Liver (tissue), 9 donors: ENCODE results near the gene OSGEP. TPM values are rescaled to one million over a fixed set of nuclear protein-coding genes. Genes with fewer than 3 reads are reported as not detected.

Source experiments
- DNase-seq: peaks from one replicate; pipeline ENCODE4 v3.0.0-alpha.2; 2017; ENCODE audit warnings: low spot score
- H3K27ac ChIP-seq, 2 donors: one replicate each; pipeline ENCODE4 v1.7.0; 2013; ENCODE audit warnings: inconsistent platforms in 2 of 2, low read length in 2 of 2, control low read depth in 1 of 2, low read depth in 1 of 2, mild to moderate bottlenecking in 1 of 2
- H3K27me3 ChIP-seq, 4 donors: one replicate each; pipeline versions ENCODE4 v1.6.1 to v1.7.0; 2013; ENCODE audit warnings: low read length in 3 of 4, inconsistent platforms in 1 of 4, mild to moderate bottlenecking in 1 of 4, moderate library complexity in 1 of 4; ENCODE audit not compliant: control insufficient read depth in 4 of 4, insufficient read depth in 4 of 4
- H3K36me3 ChIP-seq, 4 donors: one replicate each; pipeline versions ENCODE4 v1.6.1 to v1.7.0; 2013; ENCODE audit warnings: low read length in 3 of 4, mild to moderate bottlenecking in 3 of 4, low read depth in 1 of 4, moderate library complexity in 1 of 4; ENCODE audit not compliant: control insufficient read depth in 4 of 4, insufficient read depth in 3 of 4
- H3K4me1 ChIP-seq, 4 donors: one replicate each; pipeline versions ENCODE4 v1.6.1 to v1.7.0; 2013; ENCODE audit warnings: low read length in 3 of 4, mild to moderate bottlenecking in 3 of 4, moderate library complexity in 1 of 4; ENCODE audit not compliant: control insufficient read depth in 4 of 4, insufficient read depth in 4 of 4
- H3K4me3 ChIP-seq, 3 donors: one replicate each; pipeline versions ENCODE4 v1.6.1 to v1.7.0; 2013; ENCODE audit warnings: low read length in 3 of 3, control low read depth in 1 of 3, low read depth in 1 of 3, mild to moderate bottlenecking in 1 of 3
- H3K9ac ChIP-seq, 2 donors: one replicate each; pipeline ENCODE4 v1.7.0; 2013; ENCODE audit warnings: low read length in 2 of 2, mild to moderate bottlenecking in 2 of 2, moderate library complexity in 2 of 2, control low read depth in 1 of 2, low read depth in 1 of 2
- H3K9me3 ChIP-seq, 4 donors: one replicate each; pipeline versions ENCODE4 v1.6.1 to v1.7.0; 2013; ENCODE audit warnings: low read length in 3 of 4; ENCODE audit not compliant: control insufficient read depth in 4 of 4
- ATF3 ChIP-seq: IDR thresholded peaks from 2 replicates; pipeline ENCODE4 v1.6.1; 2016; ENCODE audit warnings: antibody characterized with exemption
- CTCF ChIP-seq: fragments of 150-350 bp; IDR thresholded peaks from 2 replicates; pipeline ENCODE4 v1.5.1; 2017; ENCODE audit warnings: improper control_type of control experiment, low read depth, low read length; ENCODE audit not compliant: missing input control
- EGR1 ChIP-seq, 2 donors: IDR thresholded peaks; 2 replicates each; pipeline ENCODE4 v1.6.1; 2016 to 2018; ENCODE audit warnings: antibody characterized with exemption in 2 of 2, low read depth in 2 of 2
- FOXA1 ChIP-seq: IDR thresholded peaks from 2 replicates; pipeline ENCODE4 v1.6.1; 2016; ENCODE audit warnings: antibody characterized with exemption
- HNF4A ChIP-seq, 2 donors: conservative IDR thresholded peaks; 2 replicates each; pipeline ENCODE4 v1.6.1; 2016; ENCODE audit warnings: antibody characterized with exemption in 2 of 2, mild to moderate bottlenecking in 2 of 2
- HNF4G ChIP-seq: IDR thresholded peaks from 2 replicates; pipeline ENCODE4 v1.6.1; 2016; ENCODE audit warnings: antibody characterized with exemption
- MAX ChIP-seq: IDR thresholded peaks from 2 replicates; pipeline ENCODE4 v1.6.1; 2016; ENCODE audit warnings: antibody characterized with exemption
- RAD21 ChIP-seq, 2 donors: IDR thresholded peaks; 2 replicates each; pipeline ENCODE4 v1.6.1; 2016; ENCODE audit warnings: antibody characterized with exemption in 2 of 2, mild to moderate bottlenecking in 2 of 2
- REST ChIP-seq: IDR thresholded peaks from 2 replicates; pipeline ENCODE4 v1.6.1; 2016; ENCODE audit warnings: antibody characterized with exemption, mild to moderate bottlenecking
- RXRA ChIP-seq, 2 donors: IDR thresholded peaks; 2 replicates each; pipeline ENCODE4 v1.6.1; 2017 to 2018; ENCODE audit warnings: antibody characterized with exemption in 2 of 2, mild to moderate bottlenecking in 1 of 2
- TAF1 ChIP-seq: conservative IDR thresholded peaks from 2 replicates; pipeline ENCODE4 v1.6.1; 2016; ENCODE audit warnings: antibody characterized with exemption, mild to moderate bottlenecking
- YY1 ChIP-seq: IDR thresholded peaks from 2 replicates; pipeline ENCODE4 v1.6.1; 2016; ENCODE audit warnings: antibody characterized with exemption, mild to moderate bottlenecking
- WGBS: extraction: QIAGEN DNeasy Blood & Tissue Kit; methylation state at CpG from one replicate; pipeline ENCODE4 v1.1.7; 2013; 5-methylcytosine and 5-hydroxymethylcytosine counted together
- polyA plus RNA-seq, 2 donors: library from polyadenylated mRNA; stranded (reverse) in 1 of 2; unstranded in 1 of 2; fragments of 200-250 nt in 1 of 2; fragments of >200 nt in 1 of 2; fragmentation: Nextera tagmentation in 1 of 2; extraction: Ambion mirVana in 1 of 2; gene quantifications; one replicate each; pipeline versions ENCODE4 v1.2.1 to v1.2.3, GENCODE V29; 2013 to 2015
- total RNA-seq, 2 donors: library from RNA; depleted of rRNA; stranded (reverse); fragments of >200 nt; gene quantifications; one replicate each; pipeline ENCODE4 v1.2.3, GENCODE V29; 2014
- TF ChIP-seq, protein P1 (sequence below): IDR thresholded peaks from 2 replicates; pipeline ENCODE4 v1.6.1; 2016; ENCODE audit warnings: antibody characterized with exemption
- donor health status: healthy.
- donor health status: healthy.
- donor health status: healthy.
- donor health status: healthy.
- donor health status: healthy.

Gene OSGEP
- total and polyA plus RNA-seq, 4 donors = 18.1 to 39.0 (median 24.8) TPM

DNA sequence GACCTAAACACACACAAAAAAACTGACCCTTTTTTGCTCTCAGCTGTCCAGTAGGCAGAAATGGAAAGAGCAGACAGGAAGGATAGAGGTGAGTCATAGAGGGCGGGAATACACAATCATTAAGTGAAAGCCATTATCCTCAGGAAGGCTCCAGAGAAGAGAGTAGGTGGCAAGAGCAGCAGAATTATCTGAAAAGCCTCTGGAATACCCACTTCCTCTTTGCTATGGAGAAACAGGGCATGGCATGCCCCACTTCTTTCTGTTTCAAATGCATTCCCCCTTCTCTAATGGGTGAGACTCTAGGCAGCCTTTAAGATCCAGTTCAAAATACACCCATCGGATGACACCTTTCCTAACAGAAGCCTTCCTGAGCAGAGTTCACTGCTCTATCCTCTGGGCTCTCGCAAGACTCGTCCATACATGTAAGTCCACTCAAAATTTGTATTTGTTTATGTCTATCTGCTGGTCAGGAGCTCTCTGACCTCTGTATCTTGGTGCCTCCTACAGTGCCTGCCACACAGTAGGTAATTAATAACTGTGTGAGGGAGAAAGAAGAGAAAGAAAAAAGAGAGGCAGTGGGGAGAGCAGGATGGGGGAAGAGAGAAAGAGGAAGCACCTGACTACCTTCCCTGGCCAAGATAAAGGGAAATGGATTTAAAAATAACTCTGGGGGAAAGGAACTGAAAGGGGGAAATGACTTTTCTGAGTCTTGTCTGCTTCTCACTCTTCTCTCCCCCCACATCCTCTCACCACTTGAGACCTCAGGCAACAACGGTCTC lies 27.2 kb downstream of the OSGEP start:
- no peak for DNase-seq
- Histone ChIP-seq H3K9me3 (no peaks in the 10 kb centered on the region), H3K27me3 (no peaks in the 10 kb centered on the region), H3K9ac (no peak overlapping the region), H3K4me1 (peaks cover 0 to 7% (median 0%) of the 10 kb centered on the region in 4 donors), H3K27ac (peak overlapping the region; percentile 2 to 31), H3K36me3 (no peaks in the 10 kb centered on the region), H3K4me3 (no peak overlapping the region)
- WGBS = 54% methylated on average over 5 of the region's 5 CpGs
- no peak for TF ChIP-seq RAD21 (IDR thresholded peaks at IDR 0.05)
- no peak for TF ChIP-seq EGR1 (IDR thresholded peaks at IDR 0.05; ENCODE audit: low read depth in 2 of 2)

DNA sequence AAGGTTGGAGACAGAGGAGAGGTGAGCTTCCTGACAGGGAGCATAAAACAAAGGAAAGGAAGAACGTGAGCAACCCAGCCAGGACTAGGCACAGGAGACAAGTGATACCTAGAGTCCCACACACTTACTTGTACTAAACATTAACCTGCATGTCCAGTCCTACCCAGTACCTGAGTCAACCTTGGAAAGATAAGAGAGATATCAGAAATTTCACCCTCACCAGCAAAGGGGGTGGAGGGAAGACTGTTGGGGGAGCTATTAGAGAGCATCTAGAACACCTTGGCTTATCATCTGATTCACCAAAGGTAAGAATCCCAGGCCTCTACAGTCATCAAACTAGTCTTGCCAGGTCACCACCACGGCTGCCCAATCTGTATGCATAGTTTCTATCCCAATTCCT lies 29.8 kb downstream of the OSGEP start:
- Histone ChIP-seq H3K27ac (no peak overlapping the region), H3K9me3 (no peaks in the 10 kb centered on the region), H3K4me1 (peaks cover 0 to 3% (median 0%) of the 10 kb centered on the region in 4 donors), H3K4me3 (no peak overlapping the region), H3K9ac (no peak overlapping the region), H3K27me3 (no peaks in the 10 kb centered on the region), H3K36me3 (no peaks in the 10 kb centered on the region)
- 30% methylated on average over 2 of the region's 2 CpGs for WGBS
- DNase-seq = no peak
- no peak for TF ChIP-seq HNF4A (conservative IDR thresholded peaks at IDR 0.05)
- no peak for TF ChIP-seq FOXA1
- TF ChIP-seq, protein P1, sequence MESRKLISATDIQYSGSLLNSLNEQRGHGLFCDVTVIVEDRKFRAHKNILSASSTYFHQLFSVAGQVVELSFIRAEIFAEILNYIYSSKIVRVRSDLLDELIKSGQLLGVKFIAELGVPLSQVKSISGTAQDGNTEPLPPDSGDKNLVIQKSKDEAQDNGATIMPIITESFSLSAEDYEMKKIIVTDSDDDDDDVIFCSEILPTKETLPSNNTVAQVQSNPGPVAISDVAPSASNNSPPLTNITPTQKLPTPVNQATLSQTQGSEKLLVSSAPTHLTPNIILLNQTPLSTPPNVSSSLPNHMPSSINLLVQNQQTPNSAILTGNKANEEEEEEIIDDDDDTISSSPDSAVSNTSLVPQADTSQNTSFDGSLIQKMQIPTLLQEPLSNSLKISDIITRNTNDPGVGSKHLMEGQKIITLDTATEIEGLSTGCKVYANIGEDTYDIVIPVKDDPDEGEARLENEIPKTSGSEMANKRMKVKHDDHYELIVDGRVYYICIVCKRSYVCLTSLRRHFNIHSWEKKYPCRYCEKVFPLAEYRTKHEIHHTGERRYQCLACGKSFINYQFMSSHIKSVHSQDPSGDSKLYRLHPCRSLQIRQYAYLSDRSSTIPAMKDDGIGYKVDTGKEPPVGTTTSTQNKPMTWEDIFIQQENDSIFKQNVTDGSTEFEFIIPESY = no peak
- no peak for TF ChIP-seq MAX
- TF ChIP-seq ATF3 = no peak
- TF ChIP-seq RAD21 (IDR thresholded peaks at IDR 0.05) = no peak
- TF ChIP-seq HNF4G = no peak
- no peak for TF ChIP-seq EGR1 (IDR thresholded peaks at IDR 0.05; ENCODE audit: low read depth in 2 of 2)
- TF ChIP-seq TAF1 = no peak
- no peak for TF ChIP-seq CTCF
- TF ChIP-seq RXRA (IDR thresholded peaks at IDR 0.05) = no peak
- no peak for TF ChIP-seq REST
- no peak for TF ChIP-seq YY1
